ENCODE measurements around the gene CADM2.

The CADM2 gene

GRCh38 chr3:85586018-85586417, 627.2 kb downstream of the CADM2 start:
- Histone ChIP-seq H3K4me3 (ENCODE audit: low read depth in 1 of 2, low read length in 1 of 2) (no peak overlapping the region), H3K27me3 (no peaks in the 10 kb centered on the region), H3K36me3 (no peaks in the 10 kb centered on the region), H3K4me1 (ENCODE audit: control insufficient read depth in 1 of 2, insufficient read depth in 1 of 2, low read depth in 1 of 2, low read length in 1 of 2) (no peaks in the 10 kb centered on the region), H3K9me3 (no peaks in the 10 kb centered on the region), H3K27ac (no peak overlapping the region)
- no peak for TF ChIP-seq CTCF (IDR thresholded peaks at IDR 0.05)

- no peaks in the 10 kb centered on the region for H3K27me3 ChIP-seq
- H3K36me3 ChIP-seq, result no peaks in the 10 kb centered on the region
- H3K4me3 ChIP-seq (ENCODE audit: low read depth in 1 of 2, low read length in 1 of 2), result no peak overlapping the region
- H3K4me1 ChIP-seq (ENCODE audit: control insufficient read depth in 1 of 2, insufficient read depth in 1 of 2, low read depth in 1 of 2, low read length in 1 of 2), result no peaks in the 10 kb centered on the region
- no peaks in the 10 kb centered on the region for H3K9me3 ChIP-seq
- no peak for TF ChIP-seq CTCF (IDR thresholded peaks at IDR 0.05)
- H3K27ac ChIP-seq, result no peak overlapping the region
These were observed 630.4 kb downstream of the CADM2 start for GRCh38 chr3:85589145-85589544.

GRCh38 chr3:85591451-85591850, 632.7 kb downstream of the CADM2 start:
- H3K36me3 ChIP-seq, result no peaks in the 10 kb centered on the region

GRCh38 chr3:85592256-85592655, 633.5 kb downstream of the CADM2 start:
- TF ChIP-seq CTCF (IDR thresholded peaks at IDR 0.05), result no peak
- Histone ChIP-seq H3K9me3 (no peaks in the 10 kb centered on the region), H3K4me3 (ENCODE audit: low read depth in 1 of 2, low read length in 1 of 2) (no peak overlapping the region), H3K27ac (no peak overlapping the region), H3K27me3 (no peaks in the 10 kb centered on the region), H3K4me1 (ENCODE audit: control insufficient read depth in 1 of 2, insufficient read depth in 1 of 2, low read depth in 1 of 2, low read length in 1 of 2) (no peaks in the 10 kb centered on the region), H3K36me3 (no peaks in the 10 kb centered on the region)

More at GRCh38 chr3:85591451-85591850, 632.7 kb downstream of the CADM2 start:
- Histone ChIP-seq H3K4me3 (ENCODE audit: low read depth in 1 of 2, low read length in 1 of 2) (no peak overlapping the region), H3K27me3 (no peaks in the 10 kb centered on the region), H3K4me1 (ENCODE audit: control insufficient read depth in 1 of 2, insufficient read depth in 1 of 2, low read depth in 1 of 2, low read length in 1 of 2) (no peaks in the 10 kb centered on the region), H3K9me3 (no peaks in the 10 kb centered on the region), H3K27ac (no peak overlapping the region)
- TF ChIP-seq CTCF (IDR thresholded peaks at IDR 0.05), result no peak

- TF ChIP-seq CTCF (IDR thresholded peaks at IDR 0.05), result no peak
- H3K4me1 ChIP-seq (ENCODE audit: control insufficient read depth in 1 of 2, insufficient read depth in 1 of 2, low read depth in 1 of 2, low read length in 1 of 2), result no peaks in the 10 kb centered on the region
- no peak overlapping the region for H3K27ac ChIP-seq
- H3K27me3 ChIP-seq, result no peaks in the 10 kb centered on the region
- no peak overlapping the region for H3K4me3 ChIP-seq (ENCODE audit: low read depth in 1 of 2, low read length in 1 of 2)
- H3K36me3 ChIP-seq, result no peaks in the 10 kb centered on the region
- no peaks in the 10 kb centered on the region for H3K9me3 ChIP-seq
These were observed 635.9 kb downstream of the CADM2 start for GRCh38 chr3:85594676-85595075.

- no peak overlapping the region for H3K4me3 ChIP-seq (ENCODE audit: low read depth in 1 of 2, low read length in 1 of 2)
- TF ChIP-seq CTCF (IDR thresholded peaks at IDR 0.05), result no peak
- H3K27ac ChIP-seq, result no peak overlapping the region
- H3K9me3 ChIP-seq, result no peaks in the 10 kb centered on the region
- no peaks in the 10 kb centered on the region for H3K27me3 ChIP-seq
- H3K4me1 ChIP-seq (ENCODE audit: control insufficient read depth in 1 of 2, insufficient read depth in 1 of 2, low read depth in 1 of 2, low read length in 1 of 2), result no peaks in the 10 kb centered on the region
- no peaks in the 10 kb centered on the region for H3K36me3 ChIP-seq
These were observed 644.6 kb downstream of the CADM2 start for GRCh38 chr3:85603378-85603777.

Data from neutrophil (primary cell).